B cell (primary cell): ENCODE data around the gene EHD1. TPM values are rescaled to one million over a fixed set of nuclear protein-coding genes. Genes with fewer than 3 reads are reported as not detected.

ENCODE experiments used
- ATAC-seq: fragments of 200-7000 bp; cut with Tn5 transposase; one replicate; pipeline ENCODE4 v1.10.0; 2021; ENCODE audit warnings: low read depth, mild to moderate bottlenecking, moderate number of reproducible peaks, moderate library complexity
- CTCF ChIA-PET: fragments of 350-600 bp; sonication (Branson Sonifier 250); formaldehyde crosslinking; loops from one replicate; lab custom pipeline; 2021; ENCODE audit warnings: antibody characterized with exemption, inconsistent platforms; lab: Charles Lee
- POLR2A ChIA-PET: fragments of 350-600 bp; sonication (Branson Sonifier 250); formaldehyde crosslinking; loops from one replicate; lab custom pipeline; 2021; ENCODE audit warnings: antibody characterized with exemption; lab: Charles Lee
- DNase-seq: peaks from one replicate; pipeline ENCODE4 v3.0.0; 2013
- H2AFZ ChIP-seq: 2 replicates; pipeline ENCODE4 v1.6.1; 2012; ENCODE audit warnings: mild to moderate bottlenecking, low read depth, low read length; ENCODE audit not compliant: insufficient read depth, poor library complexity, severe bottlenecking
- H3K27ac ChIP-seq, 2 donors: 1 replicate in 1 of 2; 2 replicates in 1 of 2; pipeline ENCODE4 v1.5.1; 2012 to 2013; ENCODE audit warnings: low read length in 2 of 2, mild to moderate bottlenecking in 2 of 2, moderate library complexity in 1 of 2
- H3K27me3 ChIP-seq, 4 experiments: fragments of 200-600 bp in 1 of 4; sonication (generic) in 1 of 4; replicated peaks in 1 of 4; 1 replicate in 2 of 4; 2 replicates in 2 of 4; pipeline versions ENCODE4 v1.6.1 to v1.7.0; 2013 to 2016; ENCODE audit warnings: low read length in 3 of 4, mild to moderate bottlenecking in 2 of 4, mixed read lengths in 1 of 4, moderate library complexity in 1 of 4; ENCODE audit not compliant: insufficient read depth in 4 of 4, control insufficient read depth in 3 of 4; ENCODE audit errors: control extremely low read depth in 1 of 4
- H3K36me3 ChIP-seq, 2 experiments: replicated peaks in 1 of 2; 1 replicate in 1 of 2; 2 replicates in 1 of 2; pipeline versions ENCODE4 v1.6.1 to v1.7.1; 2013; ENCODE audit warnings: low read length in 1 of 2; ENCODE audit not compliant: insufficient read depth in 2 of 2, control insufficient read depth in 1 of 2; ENCODE audit errors: control extremely low read depth in 1 of 2, extremely low read depth in 1 of 2
- H3K4me1 ChIP-seq, 2 donors: fragments of 200-600 bp in 1 of 2; sonication (generic) in 1 of 2; 1 replicate in 1 of 2; 2 replicates in 1 of 2; pipeline versions ENCODE4 v1.5.1 to v1.6.1; 2013 to 2017; ENCODE audit warnings: low read length in 2 of 2; ENCODE audit not compliant: control insufficient read depth in 2 of 2, insufficient read depth in 2 of 2
- H3K4me2 ChIP-seq: replicated peaks from 2 replicates; pipeline ENCODE3; 2012; ENCODE audit warnings: mild to moderate bottlenecking, low read depth, low read length; ENCODE audit not compliant: poor library complexity, severe bottlenecking
- H3K4me3 ChIP-seq, 5 experiments: fragments of 200-600 bp in 1 of 5; sonication (generic) in 1 of 5; 1 replicate in 3 of 5; 2 replicates in 2 of 5; pipeline versions ENCODE4 v1.5.1 to v1.7.0; 2011 to 2016; ENCODE audit warnings: low read length in 4 of 5, mild to moderate bottlenecking in 4 of 5, low read depth in 2 of 5, control low read depth in 1 of 5, moderate library complexity in 1 of 5; ENCODE audit not compliant: insufficient read depth in 1 of 5; ENCODE audit errors: control extremely low read depth in 1 of 5, extremely low read depth in 1 of 5
- H3K79me2 ChIP-seq: fragments of 200-600 bp; sonication (generic); one replicate; pipeline ENCODE4 v1.6.0; 2016; ENCODE audit warnings: low read length; ENCODE audit not compliant: control insufficient read depth, insufficient read depth
- H3K9ac ChIP-seq: fragments of 200-600 bp; sonication (generic); 2 replicates; pipeline ENCODE4 v1.6.1; 2017; ENCODE audit warnings: mild to moderate bottlenecking, low read length, moderate library complexity
- H3K9me3 ChIP-seq, 3 donors: one replicate each; pipeline versions ENCODE4 v1.6.1 to v1.7.1; 2013; ENCODE audit warnings: low read length in 2 of 3; ENCODE audit not compliant: control insufficient read depth in 2 of 3, insufficient read depth in 1 of 3; ENCODE audit errors: control extremely low read depth in 1 of 3
- H4K20me1 ChIP-seq: 2 replicates; pipeline ENCODE4 v1.6.0; 2012; ENCODE audit warnings: mild to moderate bottlenecking, low read length; ENCODE audit not compliant: insufficient read depth, control insufficient read depth, poor library complexity, severe bottlenecking
- H3K27ac Mint-ChIP-seq: one replicate; pipeline ENCODE4 v1.8.0; 2021; ENCODE audit warnings: mixed read lengths
- H3K27me3 Mint-ChIP-seq: one replicate; pipeline ENCODE4 v1.8.0; 2021; ENCODE audit warnings: mixed read lengths
- H3K4me1 Mint-ChIP-seq: one replicate; pipeline ENCODE4 v1.8.0; 2021; ENCODE audit warnings: mixed read lengths
- H3K4me3 Mint-ChIP-seq: one replicate; pipeline ENCODE4 v1.8.0; 2021; ENCODE audit warnings: mixed read lengths
- H3K9me3 Mint-ChIP-seq: one replicate; pipeline ENCODE4 v1.8.0; 2022; ENCODE audit warnings: mixed read lengths; ENCODE audit not compliant: insufficient read depth
- EZH2 ChIP-seq: IDR thresholded peaks from 2 replicates; pipeline ENCODE4 v1.6.1; 2012; ENCODE audit warnings: borderline replicate concordance, low read depth, mild to moderate bottlenecking, moderate library complexity, low read length; ENCODE audit not compliant: insufficient read depth, poor library complexity, severe bottlenecking
- WGBS: methylation state at CpG from one replicate; pipeline ENCODE4 v1.1.5; 2013; ENCODE audit warnings: missing lambda C conversion rate; ENCODE audit not compliant: insufficient coverage; 5-methylcytosine and 5-hydroxymethylcytosine counted together
- intact Hi-C: fragments of 100-400 bp; cut with micrococcal nuclease; formaldehyde crosslinking; loops from one replicate; pipeline ENCODE4 v1.10.0; 2022
- polyA plus RNA-seq: library from polyadenylated mRNA; depleted of rRNA; stranded (reverse); fragments of >200 nt; gene quantifications from 2 replicates; pipeline ENCODE4 v1.2.3, GENCODE V29; 2012
- total RNA-seq, 2 donors: library from RNA; stranded (reverse); fragments of 120-200 nt in 1 of 2; gene quantifications; 1 replicate in 1 of 2; 2 replicates in 1 of 2; pipeline versions ENCODE4 v1.2.3 to v1.2.4, GENCODE V29; 2013 to 2022
- TF ChIP-seq, protein P1 (sequence below): fragments of 200-600 bp; IDR thresholded peaks from one replicate; pipeline ENCODE4 v1.8.0; 2022; ENCODE audit warnings: antibody characterized with exemption, mild to moderate bottlenecking

The EHD1 gene
- total and polyA plus RNA-seq, 2 donors (not counting 1 experiment from before 2014, with no cell fraction given): 208 to 280 TPM

GRCh38 chr11:64842851-64843685, 35.4 kb downstream of the EHD1 start:
- POLR2A ChIA-PET: interaction anchor here (0.6 to 1.6 kb wide), 5 partner anchors 24 to 312 kb away, joined by 3 to 5 read pairs (median 3); no protein-coding TSS in a partner anchor

More at GRCh38 chr11:64842851-64843685, 35.4 kb downstream of the EHD1 start:
- no peaks in the 10 kb centered on the region for H4K20me1 ChIP-seq
- DNase-seq (no peak), ATAC-seq (no peak)
- no peaks in the 10 kb centered on the region for H3K9me3 ChIP-seq
- peaks cover 22% of the 10 kb centered on the region for H3K4me1 Mint-ChIP-seq
- peak overlapping the region; percentile 53 for H3K27ac Mint-ChIP-seq
- intact Hi-C loops: loop anchor here (10.0 kb wide), 1 partner anchor 98 kb away; the partner anchor contains the start of gene RASGRP2
- H3K4me1 ChIP-seq: peaks cover 16 to 29% of the 10 kb centered on the region in 2 donors
- H3K27me3 Mint-ChIP-seq: no peaks in the 10 kb centered on the region
- no peak overlapping the region for H3K27ac ChIP-seq
- H2AFZ ChIP-seq: peak overlapping the region; percentile 77
- no peak overlapping the region for H3K9ac ChIP-seq
- no peak overlapping the region for H3K4me3 ChIP-seq
- no peaks in the 10 kb centered on the region for H3K9me3 Mint-ChIP-seq
- CTCF ChIA-PET: interaction anchor here (1.1 to 29.2 kb wide), 9 partner anchors 12 to 171 kb away, joined by 3 to 1254 read pairs (median 10); partner anchors contain the start of genes ARL2, EHD1 and RASGRP2
- H3K36me3 ChIP-seq: no peaks in the 10 kb centered on the region
- TF ChIP-seq, protein P1, sequence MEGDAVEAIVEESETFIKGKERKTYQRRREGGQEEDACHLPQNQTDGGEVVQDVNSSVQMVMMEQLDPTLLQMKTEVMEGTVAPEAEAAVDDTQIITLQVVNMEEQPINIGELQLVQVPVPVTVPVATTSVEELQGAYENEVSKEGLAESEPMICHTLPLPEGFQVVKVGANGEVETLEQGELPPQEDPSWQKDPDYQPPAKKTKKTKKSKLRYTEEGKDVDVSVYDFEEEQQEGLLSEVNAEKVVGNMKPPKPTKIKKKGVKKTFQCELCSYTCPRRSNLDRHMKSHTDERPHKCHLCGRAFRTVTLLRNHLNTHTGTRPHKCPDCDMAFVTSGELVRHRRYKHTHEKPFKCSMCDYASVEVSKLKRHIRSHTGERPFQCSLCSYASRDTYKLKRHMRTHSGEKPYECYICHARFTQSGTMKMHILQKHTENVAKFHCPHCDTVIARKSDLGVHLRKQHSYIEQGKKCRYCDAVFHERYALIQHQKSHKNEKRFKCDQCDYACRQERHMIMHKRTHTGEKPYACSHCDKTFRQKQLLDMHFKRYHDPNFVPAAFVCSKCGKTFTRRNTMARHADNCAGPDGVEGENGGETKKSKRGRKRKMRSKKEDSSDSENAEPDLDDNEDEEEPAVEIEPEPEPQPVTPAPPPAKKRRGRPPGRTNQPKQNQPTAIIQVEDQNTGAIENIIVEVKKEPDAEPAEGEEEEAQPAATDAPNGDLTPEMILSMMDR: no peak
- TF ChIP-seq EZH2: no peak
- H3K4me2 ChIP-seq: peak overlapping the region; percentile 88
- 92% methylated on average over 10 of the region's 19 CpGs for WGBS
- H3K27me3 ChIP-seq: no peaks in the 10 kb centered on the region
- H3K79me2 ChIP-seq: peaks cover 17% of the 10 kb centered on the region
- peak overlapping the region; percentile 77 for H3K4me3 Mint-ChIP-seq
